Motor neuron (in vitro differentiated cells): ENCODE results near the gene ZNF606. TPM values are rescaled to one million over a fixed set of nuclear protein-coding genes. Genes with fewer than 3 reads are reported as not detected.
A peak's percentile ranks its signal among the peaks of the same experiment; 100 is the strongest.

ENCODE experiments used
- ATAC-seq, 8 experiments: fragments of 200-7000 bp; cut with Tn5 transposase; replicated peaks in 6 of 8; 2 replicates each; pipeline ENCODE4 v1.8.0; 2021; ENCODE audit warnings: mild to moderate bottlenecking in 8 of 8, moderate library complexity in 8 of 8
- H3K27ac ChIP-seq, 2 donors: fragments of 250-450 bp; sonication (Bioruptor Pico); 2 replicates each; pipeline ENCODE4 v1.9.0; 2021; ENCODE audit warnings: antibody characterized with exemption in 2 of 2, mild to moderate bottlenecking in 2 of 2, moderate library complexity in 1 of 2
- H3K4me1 ChIP-seq, 2 donors: fragments of 250-450 bp; sonication (Bioruptor Pico); replicated peaks in 1 of 2; 2 replicates each; pipeline ENCODE4 v1.6.1; 2021; ENCODE audit warnings: antibody characterized with exemption in 2 of 2, mild to moderate bottlenecking in 2 of 2, moderate library complexity in 1 of 2
- H3K4me3 ChIP-seq, 5 donors: fragments of 250-450 bp; sonication (Bioruptor Pico); 2 replicates each; pipeline ENCODE4 v1.9.0; 2021; ENCODE audit warnings: antibody characterized with exemption in 5 of 5, mild to moderate bottlenecking in 5 of 5, moderate library complexity in 4 of 5
- WGBS, 10 experiments: fragments of 450-650 bp; shearing (Covaris generic); methylation state at CpG; one replicate each; pipeline ENCODE4 v1.0.0; 2022; 5-methylcytosine and 5-hydroxymethylcytosine counted together
- in situ Hi-C, 9 experiments: fragments of 400-800 bp; cut with MboI; loops; one replicate each; pipeline ENCODE4 v1.15.0; 2021; ENCODE audit warnings: low sequenced_read_pairs in 9 of 9, low pct_unique_long_range_greater_than_20kb in 2 of 9; ENCODE audit not compliant: unreplicated experiment in 9 of 9
- total RNA-seq, 8 experiments: library from RNA; unstranded; fragments of 300-600 nt; gene quantifications; 2 replicates each; pipeline versions ENCODE4 v1.2.3 to v1.2.4, GENCODE V29; 2022

The ZNF606 gene
- total RNA-seq, 8 experiments from 2014 or later, result 7.1 to 28.2 (median 20.2) TPM

DNA sequence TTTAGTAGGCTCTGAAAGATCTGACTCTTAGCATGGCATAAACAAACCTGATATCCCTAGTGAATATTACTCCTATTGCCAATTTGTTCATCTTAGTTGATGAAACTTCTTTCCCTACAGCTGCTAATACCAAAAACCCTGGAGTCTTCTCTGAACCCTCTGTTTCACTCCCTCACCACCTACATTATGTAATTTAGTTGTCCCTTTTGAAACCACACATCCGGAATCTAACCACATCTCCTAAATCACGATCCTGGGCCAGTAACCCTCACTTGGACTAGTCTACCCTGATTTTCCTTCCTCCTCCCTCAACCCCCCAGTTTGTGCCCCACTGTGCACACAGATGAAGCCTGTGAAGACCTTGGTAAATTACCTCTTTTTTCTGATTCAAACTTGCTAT lies 56.3 kb downstream of the ZNF606 start:
- Histone ChIP-seq H3K27ac (no peak overlapping the region), H3K4me1 (peaks cover 6 to 10% of the 10 kb centered on the region in 2 donors), H3K4me3 (peak overlapping the region; percentile 71 to 97 (median 78))
- whole genome bisulfite sequencing, 10 experiments, result 67 to 93% (median 75%) methylated on average over 2 of the region's 2 CpGs; no CpG with 5 or more reads in 5 of the 10 experiments
- in situ Hi-C loops, result no loop called here
- no peak for ATAC-seq

GRCh38 chr19:57941593-57941992 lies 61.0 kb downstream of the ZNF606 start:
- 88 to 100% (median 98%) methylated on average over 1 to 3 of the region's 3 CpGs; no CpG with 5 or more reads in 6 of the 10 experiments for WGBS, 10 experiments
- in situ Hi-C loops, result no loop called here
- peaks cover 3 to 8% of the 10 kb centered on the region in 2 donors for H3K4me1 ChIP-seq
- no peak for ATAC-seq
- H3K27ac ChIP-seq, result no peak overlapping the region
- no peak overlapping the region for H3K4me3 ChIP-seq

- ATAC-seq, result no peak
- H3K4me3 ChIP-seq, result peak overlapping the region in 1 of 5 donors; percentile 61
- in situ Hi-C loops, result no loop called here
- WGBS, 10 experiments, result 40 to 100% (median 81%) methylated on average over 1 to 12 of the region's 12 CpGs; no CpG with 5 or more reads in 1 of the 10 experiments
- no peak overlapping the region for H3K27ac ChIP-seq
- peaks cover 0 to 4% of the 10 kb centered on the region in 2 donors for H3K4me1 ChIP-seq
Measured at GRCh38 chr19:57935731-57936130, 66.9 kb downstream of the ZNF606 start.

GRCh38 chr19:57934820-57935665 lies 67.6 kb downstream of the ZNF606 start, which contains the start of gene ZNF418:
Gene ZNF418, minus strand, starts transcription at chr19:57935402. Its CDS starts 1,580 bp downstream, at chr19:57933822.
- Histone ChIP-seq H3K27ac (peak within 1 kb of the TSS; percentile 53 to 83), H3K4me1 (peaks cover 0 to 4% of the 10 kb centered on the region in 2 donors), H3K4me3 (peak within 1 kb of the TSS; percentile 56 to 83 (median 71))
- peak; percentile 99 to 100 (median 99) for ATAC-seq
- in situ Hi-C loops, result no loop called here
- 0 to 42% (median 5%) methylated on average over 2 to 40 of the region's 54 CpGs; no CpG with 5 or more reads in 1 of the 10 experiments for WGBS, 10 experiments

DNA sequence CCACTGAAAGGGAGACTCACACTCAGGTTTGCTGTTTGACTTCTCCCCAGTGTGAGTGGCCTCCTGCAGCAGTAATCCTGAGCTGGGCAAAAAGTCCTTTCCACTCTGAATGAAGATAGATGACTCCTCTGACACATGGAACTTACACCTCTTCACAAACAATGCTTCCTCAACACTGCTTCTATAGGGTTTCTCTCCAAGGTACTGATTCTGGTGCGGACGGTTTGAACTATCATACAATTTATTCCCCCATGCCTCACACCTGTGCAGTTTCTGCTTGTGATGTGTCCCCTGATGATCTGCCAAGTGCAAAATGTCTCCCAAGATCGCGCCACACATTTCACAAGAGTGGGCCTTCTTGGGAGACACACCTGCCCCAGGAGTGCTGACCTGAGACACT lies 75.0 kb downstream of the ZNF606 start:
- no peak overlapping the region for H3K4me3 ChIP-seq
- no peaks in the 10 kb centered on the region for H3K4me1 ChIP-seq
- no peak overlapping the region for H3K27ac ChIP-seq
- WGBS, 10 experiments, result 83 to 96% (median 93%) methylated on average over 2 to 4 of the region's 4 CpGs; no CpG with 5 or more reads in 7 of the 10 experiments
- in situ Hi-C loops, result no loop called here
- ATAC-seq, result no peak

Other genes starting within 250 kb of the ZNF606 start
- gene ZNF586, start 233.1 kb downstream of the ZNF606 start, total RNA-seq, result 10 to 100 TPM in 7 of 8 experiments, 1 to 10 TPM in 1; 8.6 to 27.4 (median 16.2) TPM
- gene ZNF552, start 187.9 kb downstream of the ZNF606 start, total RNA-seq, result 10 to 100 TPM in 2 of 8 experiments, 1 to 10 TPM in 6; 4.4 to 20.0 (median 6.8) TPM
- 10 to 100 TPM in 4 of 8 experiments, 1 to 10 TPM in 4; 3.1 to 47.5 (median 9.8) TPM for gene ZNF587B, start 172.5 kb downstream of the ZNF606 start, total RNA-seq
- 10 to 100 TPM; 11.2 to 44.9 (median 25.4) TPM for gene ZNF587, start 153.0 kb downstream of the ZNF606 start, total RNA-seq
- gene ZNF814, start 113.8 kb downstream of the ZNF606 start, total RNA-seq, result 10 to 100 TPM; 14.4 to 81.5 (median 22.2) TPM
- gene ZNF417, start 86.2 kb downstream of the ZNF606 start, total RNA-seq, result 10 to 100 TPM in 7 of 8 experiments, 1 to 10 TPM in 1; 9.1 to 24.6 (median 17.1) TPM
- gene ZNF418, start 67.4 kb downstream of the ZNF606 start, total RNA-seq, result 10 to 100 TPM in 5 of 8 experiments, 1 to 10 TPM in 3; 2.4 to 15.3 (median 11.8) TPM
- 1 to 10 TPM; 3.6 to 9.1 (median 5.4) TPM for gene ZNF256, start 55.1 kb downstream of the ZNF606 start, total RNA-seq
- 1 to 10 TPM in 1 of 8 experiments, under 1 TPM in 5, not detected in 2; 0.27 to 2.1 (median 0.45) TPM for gene C19orf18, start 28.3 kb downstream of the ZNF606 start, total RNA-seq
- gene ZSCAN1, start 31.2 kb upstream of the ZNF606 start, total RNA-seq, result 1 to 10 TPM in 5 of 8 experiments, under 1 TPM in 1, not detected in 2; 0.46 to 9.4 (median 8.1) TPM
- 1 to 10 TPM in 6 of 8 experiments, under 1 TPM in 2; 0.09 to 6.6 (median 2.4) TPM for gene ZNF135, start 56.5 kb upstream of the ZNF606 start, total RNA-seq
- gene ZSCAN18, start 95.4 kb upstream of the ZNF606 start, total RNA-seq, result 100 to 1,000 TPM in 4 of 8 experiments, 10 to 100 TPM in 2, 1 to 10 TPM in 2; 7.9 to 170 (median 103) TPM
- 10 to 100 TPM in 5 of 8 experiments, 1 to 10 TPM in 3; 4.3 to 23.2 (median 16.1) TPM for gene ZNF329, start 148.0 kb upstream of the ZNF606 start, total RNA-seq
- gene ZNF274, start 180.2 kb upstream of the ZNF606 start, total RNA-seq, result 10 to 100 TPM; 17.0 to 40.6 (median 28.2) TPM
- gene ZNF544, start 226.1 kb upstream of the ZNF606 start, total RNA-seq, result 10 to 100 TPM; 23.7 to 63.5 (median 40.8) TPM